ENCODE data around the gene HOXD4.

HOXD4 gene

DNA sequence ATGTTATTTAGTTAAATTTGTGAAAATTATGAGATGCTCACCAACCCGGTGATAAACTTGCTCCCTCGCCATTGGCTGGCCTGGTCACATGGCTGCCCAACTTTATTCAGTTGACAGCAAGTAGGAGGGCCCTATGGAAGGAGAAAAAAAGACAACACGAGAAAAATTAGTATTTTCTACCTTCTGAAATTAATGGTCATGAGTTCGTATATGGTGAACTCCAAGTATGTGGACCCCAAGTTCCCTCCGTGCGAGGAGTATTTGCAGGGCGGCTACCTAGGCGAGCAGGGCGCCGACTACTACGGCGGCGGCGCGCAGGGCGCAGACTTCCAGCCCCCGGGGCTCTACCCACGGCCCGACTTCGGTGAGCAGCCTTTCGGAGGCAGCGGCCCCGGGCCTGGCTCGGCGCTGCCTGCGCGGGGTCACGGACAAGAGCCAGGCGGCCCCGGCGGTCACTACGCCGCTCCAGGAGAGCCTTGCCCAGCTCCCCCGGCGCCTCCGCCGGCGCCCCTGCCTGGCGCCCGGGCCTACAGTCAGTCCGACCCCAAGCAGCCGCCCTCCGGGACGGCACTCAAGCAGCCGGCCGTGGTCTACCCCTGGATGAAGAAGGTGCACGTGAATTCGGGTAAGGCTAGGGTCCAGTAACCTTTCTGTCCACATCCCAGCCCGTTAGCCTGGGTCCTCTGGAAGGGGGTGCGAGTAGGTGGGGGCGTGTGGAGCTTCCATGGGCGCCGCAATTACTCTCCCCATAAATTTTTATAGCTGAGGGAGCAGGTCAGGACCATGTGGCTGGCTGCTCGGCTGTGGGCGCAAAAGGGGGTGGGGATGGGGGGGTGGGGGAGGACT, at the start of gene HOXD4:
Gene HOXD4, plus strand, starts transcription at position 109 of the 846 bp plus-strand sequence. Its CDS starts 84 bp downstream, at position 193.
- DNase-seq, result no peak

DNA sequence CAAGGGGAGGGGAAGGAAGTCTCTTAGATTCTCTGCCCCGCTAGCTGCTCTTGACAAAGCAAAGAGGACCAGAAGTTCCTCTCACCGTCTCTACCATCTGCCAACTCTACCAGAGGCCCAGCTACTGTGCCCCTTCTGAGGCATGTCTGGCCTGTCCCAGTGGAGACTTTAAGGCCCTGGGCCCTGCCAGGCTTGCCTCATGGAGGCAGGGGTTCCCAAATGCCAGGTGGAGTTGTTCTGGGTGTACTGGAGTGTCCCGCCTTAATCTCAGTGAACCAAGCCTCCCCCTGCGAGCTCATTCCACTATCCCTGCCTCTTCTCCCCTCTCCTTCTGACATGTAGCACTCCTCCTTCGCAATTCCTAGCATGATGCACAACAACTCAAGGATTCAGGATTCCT, 49.5 kb upstream of the HOXD4 start:
- no peak for DNase-seq

DNA sequence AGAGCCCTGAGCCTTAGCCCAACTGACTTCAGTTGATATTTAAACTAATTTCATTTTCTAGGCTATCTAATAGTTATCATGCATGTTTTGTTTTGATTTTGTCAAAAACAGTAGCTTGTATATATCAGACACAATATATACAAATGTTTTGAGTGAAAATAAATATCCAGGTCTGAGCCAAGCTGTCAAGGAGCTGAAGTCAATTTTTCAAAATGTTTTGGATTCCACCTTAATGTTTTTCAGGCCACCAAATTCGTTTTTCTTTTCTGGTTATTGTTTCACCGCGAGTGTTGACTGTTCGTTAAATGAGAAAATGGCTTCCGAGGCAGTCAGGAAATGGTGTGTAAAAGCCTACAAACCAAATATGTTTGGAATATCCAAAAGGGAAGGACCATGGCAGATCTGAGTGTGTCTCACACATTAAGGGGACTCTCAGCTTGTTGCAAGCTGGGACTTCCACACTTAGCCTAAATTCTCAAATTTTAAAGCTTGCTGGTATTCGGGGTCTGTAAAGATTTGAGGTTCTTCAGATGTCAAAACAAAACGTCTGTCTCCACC, 49.0 kb upstream of the HOXD4 start:
- no peak for DNase-seq

DNA sequence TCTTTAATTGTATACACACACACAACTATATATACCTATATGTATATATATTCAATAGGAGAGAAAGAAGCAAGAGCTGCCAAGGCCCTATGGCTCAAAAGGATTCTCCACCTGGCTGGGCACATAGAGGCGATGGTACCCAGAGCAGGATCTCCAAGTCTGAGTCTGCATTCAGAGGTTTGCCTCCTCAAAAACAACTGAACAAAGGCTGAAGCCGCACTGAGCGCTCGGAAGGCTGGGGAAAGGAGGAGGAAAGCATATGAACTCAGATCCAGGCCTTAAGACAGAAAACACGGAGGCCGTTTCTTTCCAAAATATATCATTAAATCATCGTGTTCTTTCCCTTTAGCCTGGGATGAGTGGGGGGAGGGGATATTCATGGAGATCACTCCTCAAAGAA, 48.2 kb upstream of the HOXD4 start:
- DNase-seq, result no peak

DNA sequence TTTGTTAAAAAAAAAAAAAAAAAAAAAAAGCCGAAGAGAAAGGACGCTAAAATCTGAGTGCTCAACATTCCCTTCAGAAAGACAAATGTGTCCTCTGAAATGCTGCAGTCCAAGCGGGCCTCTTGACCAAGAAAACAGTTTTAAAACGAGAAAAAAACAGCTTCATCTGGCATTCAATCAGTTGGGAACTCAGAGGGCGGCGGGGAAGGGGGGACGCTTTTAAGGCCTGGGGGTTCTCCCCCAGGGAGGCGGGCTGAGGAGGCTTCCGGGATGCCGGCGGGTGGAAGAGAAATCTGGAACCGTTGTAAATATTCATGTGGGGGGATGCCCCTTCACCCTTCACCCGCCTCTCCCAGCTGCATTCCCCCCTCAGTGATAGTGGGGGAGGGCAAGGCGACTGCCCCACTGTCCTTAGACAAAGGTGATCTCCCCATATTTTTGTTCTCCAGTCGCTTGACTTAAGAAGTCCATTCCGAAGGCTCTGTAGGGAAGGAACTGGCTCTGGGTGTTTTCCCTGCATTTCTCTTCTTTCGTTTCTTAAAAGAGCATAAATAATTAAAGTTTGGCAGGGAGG, 47.5 kb upstream of the HOXD4 start:
- DNase-seq, result no peak

DNA sequence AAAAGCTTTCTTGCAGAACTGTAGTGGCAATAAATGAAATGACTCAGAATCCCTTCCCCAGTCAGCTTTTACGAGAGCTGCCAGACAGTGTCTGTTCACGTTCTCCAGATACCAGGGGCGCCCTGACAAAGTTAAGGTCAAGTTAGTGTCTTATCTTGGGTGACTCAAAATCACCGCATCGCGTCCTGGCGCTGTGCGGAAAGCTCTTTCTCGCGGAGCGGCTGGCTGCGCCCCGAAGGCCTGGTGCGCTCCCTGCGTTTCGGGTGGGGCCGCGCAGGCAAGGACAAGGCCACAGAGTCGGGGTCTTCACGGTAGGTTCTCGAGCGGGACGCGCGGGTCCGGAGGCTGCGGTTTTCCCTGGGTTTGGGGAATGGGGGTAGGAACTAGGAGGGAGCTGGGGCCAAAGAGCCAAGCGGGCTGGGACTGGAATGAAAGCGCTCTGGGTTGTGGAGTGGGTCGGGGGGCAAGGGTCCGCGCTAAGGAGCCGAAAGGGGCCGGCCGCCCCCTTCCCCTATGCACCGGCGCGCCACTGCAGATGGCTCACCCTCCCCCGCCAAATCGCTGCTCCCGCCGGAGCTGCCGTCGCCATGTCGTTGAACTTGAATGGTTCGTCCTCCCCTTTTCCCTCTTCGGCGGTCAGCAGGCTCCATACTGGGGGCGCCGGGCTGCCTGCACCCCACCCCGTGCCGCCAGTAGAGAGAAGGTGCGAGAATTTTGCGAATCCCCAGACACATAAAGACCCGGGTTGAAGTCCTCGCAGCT, 46.9 kb upstream of the HOXD4 start:
- DNase-seq, result no peak

DNA sequence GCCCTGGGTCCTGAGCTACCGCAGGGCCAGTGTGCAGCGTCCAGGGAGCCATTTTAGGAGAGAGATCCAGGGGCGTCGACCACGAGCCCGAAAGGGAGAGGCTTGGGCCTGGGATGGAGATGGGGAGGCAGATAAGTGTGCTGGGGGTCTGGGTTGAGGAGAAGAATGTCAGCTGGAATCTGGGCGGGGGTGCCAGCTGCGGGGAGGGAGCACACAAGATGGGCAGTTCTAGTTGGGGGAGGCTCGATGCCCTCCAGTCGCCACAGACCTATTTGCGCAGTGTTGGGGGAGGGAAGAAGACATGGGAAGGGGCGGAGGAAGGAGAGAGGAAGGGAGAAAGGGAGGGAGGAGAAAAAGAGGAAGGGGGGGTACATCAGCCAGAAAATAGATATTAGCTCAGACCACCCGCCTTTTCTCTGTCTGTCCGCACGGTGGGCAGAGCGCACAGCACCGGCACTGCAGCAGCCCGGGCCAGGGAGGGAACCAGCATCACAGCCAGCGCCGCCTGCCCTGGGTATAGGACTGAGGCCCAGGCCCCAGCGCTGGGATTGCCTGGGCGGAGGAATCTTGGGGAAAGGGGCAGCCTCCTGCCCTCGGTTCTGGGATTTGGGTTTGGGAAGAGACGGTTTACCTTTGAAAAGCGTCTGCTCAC, 46.1 kb upstream of the HOXD4 start:
- no peak for DNase-seq

DNA sequence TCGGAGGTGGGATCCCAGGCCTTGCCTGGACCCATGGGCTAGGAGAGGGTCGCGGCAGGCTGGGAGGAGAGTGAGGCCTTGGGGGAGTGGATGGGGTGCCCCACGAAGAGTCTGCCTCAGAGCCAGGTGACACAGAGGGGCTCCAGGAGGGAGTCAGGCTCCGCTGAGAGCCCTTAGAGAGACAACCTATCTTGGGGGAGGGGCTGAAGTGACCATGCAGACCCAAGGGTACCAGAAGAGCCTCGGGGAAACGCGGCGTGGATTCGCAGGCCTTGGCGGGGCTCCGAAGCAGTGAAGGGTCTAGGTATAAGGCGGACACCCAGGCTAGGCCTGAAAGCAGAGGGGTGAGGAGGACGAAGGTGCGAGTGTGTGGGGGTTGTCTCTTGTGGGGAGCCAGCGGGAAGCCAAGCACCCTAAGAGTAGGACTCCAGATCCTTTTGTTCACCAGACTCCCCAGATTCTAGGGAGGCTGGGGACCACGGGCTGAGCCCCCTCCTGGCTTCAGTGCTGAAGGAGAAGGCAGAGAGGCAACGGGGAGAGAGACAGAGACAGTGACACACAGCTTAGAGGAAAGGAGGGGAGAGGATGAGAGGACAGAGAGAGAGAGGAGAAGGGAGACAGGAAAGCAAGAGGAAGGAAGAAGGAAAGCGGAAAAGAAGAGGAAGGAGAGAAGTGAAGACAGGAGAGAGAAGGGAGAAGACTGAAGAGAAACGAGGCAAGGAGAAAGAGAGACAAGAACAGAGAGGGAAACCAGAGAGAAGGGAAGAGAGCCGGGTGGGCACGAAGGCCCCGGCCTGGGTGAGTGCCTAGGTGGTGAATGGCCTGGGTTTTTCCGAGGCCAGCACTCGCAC, 45.4 kb upstream of the HOXD4 start:
- no peak for DNase-seq

DNA sequence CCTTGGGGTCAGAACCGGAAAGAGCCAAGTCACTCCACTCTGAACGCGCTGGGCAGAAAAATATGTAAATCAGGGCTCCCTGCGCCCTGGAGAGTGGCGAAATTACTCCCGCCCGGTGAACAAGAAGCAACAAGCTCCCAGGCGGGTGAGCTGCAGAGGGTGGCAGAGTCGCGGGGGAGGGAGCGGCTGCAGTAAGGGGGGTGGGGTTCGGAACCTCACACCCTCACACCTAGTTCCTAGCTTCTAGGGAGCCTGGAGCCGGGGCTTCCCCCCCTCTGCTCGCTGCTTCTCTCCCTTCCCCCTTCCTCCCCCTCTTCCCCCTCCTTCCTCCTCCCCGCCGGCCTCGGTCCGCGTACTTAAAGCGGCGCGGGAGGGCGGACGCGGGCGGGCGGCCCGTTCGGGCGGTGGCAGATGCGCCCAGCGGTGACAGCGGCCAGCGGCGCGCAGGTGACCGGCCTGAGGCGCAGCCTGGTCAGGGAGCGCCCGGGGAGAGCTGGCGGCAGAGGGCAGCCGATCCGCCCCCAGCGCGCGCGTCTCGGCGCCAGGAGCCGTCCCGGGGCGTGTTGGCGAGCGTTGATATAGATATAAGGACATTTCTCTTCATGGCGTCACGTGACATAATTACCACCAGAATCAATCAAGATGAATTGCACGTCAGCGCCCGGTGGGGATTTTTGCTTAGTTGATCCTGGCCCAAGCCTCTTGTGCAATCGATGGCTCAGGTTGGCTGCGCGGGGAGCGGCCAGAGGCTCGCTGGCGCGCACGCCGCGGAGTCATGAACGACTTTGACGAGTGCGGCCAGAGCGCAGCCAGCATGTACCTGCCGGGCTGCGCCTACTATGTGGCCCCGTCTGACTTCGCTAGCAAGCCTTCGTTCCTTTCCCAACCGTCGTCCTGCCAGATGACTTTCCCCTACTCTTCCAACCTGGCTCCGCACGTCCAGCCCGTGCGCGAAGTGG, 44.5 kb upstream of the HOXD4 start, which contains the start of gene HOXD11:
Gene HOXD11, plus strand, starts transcription at position 700 of the 959 bp plus-strand sequence. Its CDS starts 76 bp downstream, at position 776.
- DNase-seq, result no peak

DNA sequence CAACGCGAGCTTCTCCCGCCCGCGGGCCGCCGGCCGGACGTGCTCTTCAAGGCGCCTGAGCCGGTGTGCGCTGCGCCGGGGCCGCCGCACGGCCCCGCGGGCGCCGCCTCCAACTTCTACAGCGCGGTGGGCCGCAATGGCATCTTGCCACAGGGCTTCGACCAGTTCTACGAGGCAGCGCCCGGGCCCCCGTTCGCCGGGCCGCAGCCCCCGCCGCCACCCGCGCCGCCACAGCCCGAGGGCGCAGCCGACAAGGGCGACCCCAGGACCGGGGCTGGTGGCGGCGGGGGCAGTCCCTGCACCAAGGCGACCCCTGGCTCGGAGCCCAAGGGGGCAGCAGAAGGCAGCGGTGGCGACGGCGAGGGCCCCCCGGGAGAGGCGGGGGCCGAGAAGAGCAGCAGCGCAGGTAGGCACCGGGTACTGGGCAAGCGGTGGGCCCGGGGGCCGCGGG, 43.6 kb upstream of the HOXD4 start:
- DNase-seq, result no peak

DNA sequence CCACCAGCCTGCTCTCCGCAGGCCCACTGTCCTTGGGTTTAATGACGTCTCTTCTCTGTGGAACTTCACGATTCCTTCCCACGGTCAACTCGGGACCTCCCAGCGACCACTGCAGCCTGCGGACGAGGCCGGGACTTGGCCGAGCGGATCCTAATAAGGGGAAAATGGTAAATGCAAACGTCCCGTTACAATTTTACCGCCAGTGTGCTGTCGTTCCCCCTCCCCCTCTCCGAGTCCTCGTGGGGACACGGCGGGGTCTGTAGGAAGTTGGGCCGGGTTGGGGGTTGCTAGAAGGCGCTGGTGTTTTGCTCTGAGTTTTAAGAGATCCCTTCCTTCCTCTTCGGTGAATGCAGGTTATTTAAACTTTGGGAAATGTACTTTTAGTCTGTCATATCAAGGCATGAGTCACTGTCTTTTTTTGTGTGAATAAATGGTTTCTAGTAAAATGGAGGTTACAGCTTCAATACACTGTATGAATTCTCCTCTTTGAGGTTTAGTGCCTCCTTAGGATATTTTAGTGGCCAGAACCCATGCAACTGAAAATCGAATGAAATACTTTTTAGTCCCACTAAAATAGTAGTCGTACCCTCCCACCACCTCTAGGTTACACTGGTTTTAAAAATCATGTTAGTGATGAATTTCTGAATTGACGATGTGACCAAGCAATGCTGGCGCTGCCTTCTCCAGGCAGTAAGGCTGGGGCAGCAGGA, 42.0 kb upstream of the HOXD4 start:
- no peak for DNase-seq

DNA sequence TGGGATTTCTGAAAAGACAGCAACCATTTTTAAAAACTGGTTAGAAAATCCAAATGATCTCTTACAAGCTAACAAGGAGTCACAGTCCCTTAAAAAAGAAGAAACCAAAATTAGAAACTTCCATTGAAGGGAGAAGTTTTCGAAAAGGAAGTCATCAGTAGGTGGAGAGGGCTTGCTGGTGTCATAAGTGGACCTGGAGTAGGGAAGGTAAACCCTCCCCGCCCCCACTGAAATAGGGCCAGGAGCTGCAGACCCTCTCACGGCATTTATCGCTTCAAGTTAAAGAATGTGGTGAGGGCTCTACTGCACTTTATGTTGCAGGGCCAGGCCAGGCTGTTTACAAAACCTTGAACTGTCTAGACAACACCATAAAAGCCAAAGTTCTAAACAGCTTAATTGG, 41.4 kb upstream of the HOXD4 start:
- no peak for DNase-seq

DNA sequence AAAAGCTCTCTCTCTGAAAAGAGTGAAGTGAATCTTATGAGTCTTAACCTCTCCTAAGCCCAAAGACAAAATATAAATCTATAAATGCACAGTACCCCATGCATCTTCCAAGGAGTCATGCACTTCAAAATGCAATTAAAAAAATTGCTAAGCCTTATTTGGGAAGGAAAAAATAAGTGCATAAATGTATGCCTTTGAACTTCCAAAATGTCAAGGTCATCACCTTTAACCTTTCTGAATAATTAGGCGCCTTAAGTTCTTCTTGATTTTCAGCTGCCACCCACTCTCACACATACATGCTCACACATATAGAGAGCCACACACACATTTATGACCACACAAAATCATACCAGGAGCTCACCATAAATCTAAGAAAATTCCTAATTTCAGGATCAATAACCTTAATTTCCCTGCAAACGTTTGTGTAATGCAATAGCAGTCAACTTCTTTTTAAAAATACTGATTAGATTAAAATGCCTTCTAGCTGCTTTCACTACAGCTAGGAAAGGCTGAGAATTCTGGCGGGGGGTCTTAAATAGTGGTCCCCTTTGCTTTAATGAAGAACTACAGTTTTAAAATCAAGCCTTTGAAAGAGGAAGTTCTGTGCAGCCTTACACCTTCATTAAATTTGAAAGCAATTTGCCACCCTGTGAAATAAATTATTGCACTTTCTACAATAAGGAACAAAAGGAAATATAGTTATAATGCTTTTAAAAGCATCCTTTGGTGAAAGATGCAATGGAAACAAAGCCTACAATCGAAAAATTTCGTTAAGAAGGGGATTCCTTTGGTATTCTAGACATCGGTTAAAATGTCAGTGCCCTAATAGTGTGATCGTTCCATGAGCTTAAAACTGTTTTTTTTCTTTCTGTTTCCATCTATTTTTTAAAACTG, 40.7 kb upstream of the HOXD4 start:
- DNase-seq, result no peak

DNA sequence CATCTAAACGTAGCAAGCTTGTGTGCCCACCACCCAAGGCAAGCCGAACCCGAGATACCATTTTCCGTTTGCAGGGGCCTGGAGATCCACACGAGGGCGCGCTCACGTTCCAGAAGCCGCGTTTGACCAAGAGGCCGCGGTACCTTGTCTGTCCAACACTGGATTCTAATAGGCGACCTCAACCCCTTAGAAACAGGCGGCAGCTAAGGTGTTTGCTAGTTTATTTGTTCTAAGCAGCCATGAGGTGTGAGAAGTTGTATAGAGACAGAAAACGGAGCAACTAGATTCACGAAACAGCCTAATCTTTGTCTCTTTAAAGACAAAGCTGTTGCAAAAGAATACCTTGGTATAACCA, 40.1 kb upstream of the HOXD4 start:
- no peak for DNase-seq

DNA sequence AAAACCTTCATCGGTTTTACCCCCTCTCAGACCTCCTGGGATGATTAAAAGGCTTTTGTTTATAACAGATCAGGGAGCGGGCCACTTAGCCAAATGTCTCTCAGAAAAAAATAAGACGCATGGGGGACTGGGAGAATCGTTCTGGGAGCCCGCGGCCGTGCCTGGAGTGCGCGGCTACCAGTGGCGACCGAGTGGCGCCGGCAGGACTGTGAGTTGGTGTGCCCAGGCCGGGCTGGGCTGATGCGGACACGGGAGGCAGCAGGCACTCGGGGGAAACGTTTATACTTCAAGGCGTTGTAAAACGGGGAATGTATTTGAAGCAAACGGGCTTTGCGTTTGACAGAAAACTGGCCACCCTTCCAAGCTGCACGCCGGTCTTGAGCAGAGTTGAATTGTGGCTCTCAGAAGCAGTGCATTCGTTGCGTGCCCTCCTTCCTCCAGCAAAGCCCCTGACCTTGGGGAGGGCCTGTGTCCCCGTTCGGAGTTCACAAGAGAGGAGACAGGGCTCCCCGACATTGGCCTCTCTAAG, 39.4 kb upstream of the HOXD4 start:
- DNase-seq, result no peak

DNA sequence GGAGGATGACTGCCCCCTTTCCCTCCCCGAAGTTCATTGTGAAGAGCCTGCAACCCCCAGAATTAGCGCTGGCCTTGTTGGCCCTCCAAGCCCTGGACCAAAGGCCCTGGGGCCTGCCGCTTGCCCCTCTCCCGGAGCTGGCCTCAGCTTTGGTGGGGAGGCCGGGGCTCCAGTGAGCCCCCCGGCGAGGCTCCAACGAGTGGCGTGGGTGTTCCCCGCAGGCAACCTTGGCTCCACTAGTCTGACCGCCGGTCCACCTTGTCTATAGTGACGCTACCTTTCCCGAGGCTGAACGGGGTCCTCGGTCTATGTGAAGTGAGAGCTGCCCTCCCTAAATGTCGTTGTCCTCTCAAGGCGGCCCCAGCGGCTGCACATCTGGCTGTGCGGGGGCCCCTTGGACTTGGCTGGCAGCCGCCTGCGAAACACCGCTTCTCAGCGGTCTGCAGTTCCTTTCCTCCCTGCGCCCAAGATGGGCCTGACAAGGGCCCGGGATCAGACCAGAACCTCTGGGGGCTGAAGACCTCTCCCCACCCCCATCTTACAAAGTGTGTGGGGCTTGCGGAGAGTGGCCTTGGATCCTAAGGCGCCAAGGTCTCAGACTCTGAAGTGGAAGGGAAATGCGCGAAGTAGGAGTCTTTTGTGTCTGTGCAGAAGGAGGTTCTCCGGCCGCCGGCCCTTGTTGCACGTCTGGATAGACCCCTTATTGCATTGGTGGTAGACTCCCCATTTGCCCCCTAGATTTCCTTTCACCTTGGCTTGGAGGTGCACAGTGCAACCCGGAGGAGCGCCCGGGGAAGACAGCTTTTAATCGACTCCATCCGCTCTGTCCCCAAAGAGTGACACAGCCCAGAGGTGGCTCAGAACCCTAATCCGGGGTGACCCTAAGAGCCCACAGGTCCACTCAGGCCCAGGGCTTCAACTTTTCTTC, 38.7 kb upstream of the HOXD4 start:
- DNase-seq, result no peak

Measured in hypothalamus (tissue), 51 donors.